HG02763 (cell line): ENCODE measurements around the gene NPC2.
"Not testable (repeated sequence)": the region's sequence is repeated elsewhere in the genome, so short reads cannot be mapped to it uniquely, and the experiment has no call there.

ENCODE experiments used
- ATAC-seq: cut with Tn5 transposase; IDR thresholded peaks from one replicate; pipeline ENCODE4 v1.9.1; 2021; ENCODE audit warnings: mild to moderate bottlenecking, moderate library complexity; ENCODE audit not compliant: unreplicated experiment

The NPC2 gene

GRCh38 chr14:74474376-74474775, 18.7 kb downstream of the NPC2 start:
- ATAC-seq: no peak

- no peak for ATAC-seq
Measured at GRCh38 chr14:74472601-74473000, 20.5 kb downstream of the NPC2 start.

- ATAC-seq: no peak
Measured at GRCh38 chr14:74469548-74470518, 23.3 kb downstream of the NPC2 start.

GRCh38 chr14:74468513-74468912, 24.6 kb downstream of the NPC2 start:
- ATAC-seq: no peak

- no peak for ATAC-seq
Measured at GRCh38 chr14:74465335-74465734, 27.8 kb downstream of the NPC2 start.

- no peak for ATAC-seq
Measured at GRCh38 chr14:74464785-74465184, 28.3 kb downstream of the NPC2 start.

- ATAC-seq: no peak
Measured at GRCh38 chr14:74463697-74464096, 29.4 kb downstream of the NPC2 start.

GRCh38 chr14:74462993-74463392, 30.1 kb downstream of the NPC2 start:
- ATAC-seq: no peak

- no peak for ATAC-seq
Measured at GRCh38 chr14:74459976-74460375, 33.1 kb downstream of the NPC2 start.

- no peak for ATAC-seq
Measured at GRCh38 chr14:74459289-74459946, 33.7 kb downstream of the NPC2 start.

- no peak for ATAC-seq
Measured at GRCh38 chr14:74457565-74457895, 35.6 kb downstream of the NPC2 start.

GRCh38 chr14:74456684-74457564, 36.2 kb downstream of the NPC2 start:
- ATAC-seq: no peak

- ATAC-seq: not testable (repeated sequence)
Measured at GRCh38 chr14:74454397-74454796, 38.7 kb downstream of the NPC2 start.

GRCh38 chr14:74444866-74445265, 48.2 kb downstream of the NPC2 start:
- ATAC-seq: no peak

- no peak for ATAC-seq
Measured at GRCh38 chr14:74442757-74443156, 50.3 kb downstream of the NPC2 start.

GRCh38 chr14:74441113-74441512, 52.0 kb downstream of the NPC2 start:
- no peak for ATAC-seq

GRCh38 chr14:74438351-74438915, 54.7 kb downstream of the NPC2 start:
- no peak for ATAC-seq

GRCh38 chr14:74437496-74438053, 55.5 kb downstream of the NPC2 start:
- no peak for ATAC-seq

- ATAC-seq: no peak
Measured at GRCh38 chr14:74434294-74434693, 58.8 kb downstream of the NPC2 start.

- no peak for ATAC-seq
Measured at GRCh38 chr14:74429991-74430390, 63.1 kb downstream of the NPC2 start.
